GM12873 (cell line): Measurements from ENCODE around the gene ADAMTS6.

Source experiments
- TF ChIP-seq, protein P1 (sequence below): IDR thresholded peaks from 2 replicates; pipeline ENCODE4 v1.5.1; 2012; ENCODE audit warnings: low read depth, mild to moderate bottlenecking, moderate library complexity, low read length, control low read depth; ENCODE audit not compliant: insufficient read depth; ENCODE audit errors: missing control alignments

ADAMTS6 gene

GRCh38 chr5:65198456-65199120, 283.1 kb downstream of the ADAMTS6 start:
- TF ChIP-seq, protein P1, sequence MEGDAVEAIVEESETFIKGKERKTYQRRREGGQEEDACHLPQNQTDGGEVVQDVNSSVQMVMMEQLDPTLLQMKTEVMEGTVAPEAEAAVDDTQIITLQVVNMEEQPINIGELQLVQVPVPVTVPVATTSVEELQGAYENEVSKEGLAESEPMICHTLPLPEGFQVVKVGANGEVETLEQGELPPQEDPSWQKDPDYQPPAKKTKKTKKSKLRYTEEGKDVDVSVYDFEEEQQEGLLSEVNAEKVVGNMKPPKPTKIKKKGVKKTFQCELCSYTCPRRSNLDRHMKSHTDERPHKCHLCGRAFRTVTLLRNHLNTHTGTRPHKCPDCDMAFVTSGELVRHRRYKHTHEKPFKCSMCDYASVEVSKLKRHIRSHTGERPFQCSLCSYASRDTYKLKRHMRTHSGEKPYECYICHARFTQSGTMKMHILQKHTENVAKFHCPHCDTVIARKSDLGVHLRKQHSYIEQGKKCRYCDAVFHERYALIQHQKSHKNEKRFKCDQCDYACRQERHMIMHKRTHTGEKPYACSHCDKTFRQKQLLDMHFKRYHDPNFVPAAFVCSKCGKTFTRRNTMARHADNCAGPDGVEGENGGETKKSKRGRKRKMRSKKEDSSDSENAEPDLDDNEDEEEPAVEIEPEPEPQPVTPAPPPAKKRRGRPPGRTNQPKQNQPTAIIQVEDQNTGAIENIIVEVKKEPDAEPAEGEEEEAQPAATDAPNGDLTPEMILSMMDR = no peak

DNA sequence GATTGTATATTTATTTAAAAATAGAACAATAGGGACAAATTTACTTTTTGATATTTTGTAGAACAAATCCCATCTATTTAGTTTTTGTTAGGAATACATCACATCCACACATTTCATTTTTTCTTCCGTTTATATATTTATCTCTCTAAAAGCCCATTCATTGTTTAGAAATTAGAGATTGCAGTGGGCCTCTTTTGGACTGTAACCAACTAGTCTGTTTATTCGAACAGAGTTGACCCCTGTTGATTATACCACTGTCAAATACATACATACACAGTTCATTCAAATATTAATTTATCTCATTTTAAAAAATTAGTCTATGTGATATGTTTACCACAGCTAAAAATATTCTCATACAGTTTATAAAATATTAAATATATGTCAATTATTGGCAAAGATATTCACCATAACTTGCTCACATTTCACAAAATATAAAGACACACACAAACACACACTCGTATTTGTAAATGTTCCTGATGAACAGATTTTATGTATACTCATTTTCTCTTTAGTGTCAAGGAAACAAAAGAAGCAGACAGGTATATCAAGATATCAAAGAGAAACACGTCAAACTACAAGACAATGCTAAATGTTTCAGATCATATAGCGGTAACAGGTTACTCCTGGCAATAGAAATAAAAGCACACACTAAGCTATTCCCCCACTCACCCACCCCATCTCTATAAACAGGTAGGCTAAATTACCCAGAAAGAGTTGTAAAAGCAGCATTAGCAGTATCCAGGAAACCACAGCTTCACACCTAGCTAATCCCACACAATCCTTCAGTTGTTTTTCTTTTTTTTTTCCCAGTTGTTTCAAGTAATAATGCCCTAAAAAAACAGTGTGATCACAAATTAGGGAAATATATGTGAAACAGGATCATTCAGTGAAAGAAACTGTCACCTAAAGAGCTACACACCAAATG, 283.9 kb downstream of the ADAMTS6 start:
- TF ChIP-seq, protein P1 = no peak

- TF ChIP-seq, protein P1 = no peak
These were observed 286.8 kb downstream of the ADAMTS6 start for GRCh38 chr5:65194871-65195270.

DNA sequence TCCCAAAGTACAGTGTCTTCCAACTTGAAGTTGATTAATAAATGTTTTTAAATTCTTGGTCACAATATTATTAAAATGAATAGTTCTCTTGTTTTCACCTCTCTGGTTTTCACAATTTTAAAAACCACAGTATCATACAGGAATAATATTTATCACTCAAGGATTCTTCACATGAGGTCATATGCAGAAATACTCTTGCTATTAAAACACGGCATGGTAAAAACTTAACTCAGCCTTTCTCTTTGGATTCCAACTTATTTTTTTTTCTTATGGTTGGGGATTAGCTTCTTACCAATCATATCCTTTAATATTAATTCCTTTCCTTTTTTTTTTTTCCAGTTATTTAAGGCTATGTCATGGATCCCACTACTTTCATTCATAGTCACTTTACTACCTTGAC, 289.4 kb downstream of the ADAMTS6 start:
- TF ChIP-seq, protein P1 = no peak

- TF ChIP-seq, protein P1 = no peak
These were observed 290.1 kb downstream of the ADAMTS6 start for GRCh38 chr5:65191554-65192135.

GRCh38 chr5:65190328-65191053, 291.2 kb downstream of the ADAMTS6 start:
- TF ChIP-seq, protein P1 = no peak
